BJ (cell line): ENCODE data around the gene COL27A1. TPM values are rescaled to one million over a fixed set of nuclear protein-coding genes. Genes with fewer than 3 reads are reported as not detected.

ENCODE experiments used
- CTCF ChIA-PET: fragments of 350-600 bp; formaldehyde crosslinking; extraction: SDS; loops from one replicate; lab custom pipeline; 2021; ENCODE audit warnings: antibody characterized with exemption, inconsistent platforms; lab: Yijun Ruan, JAX
- POLR2A ChIA-PET: fragments of 300-600 bp; sonication (Branson Sonifier 250); formaldehyde crosslinking; extraction: SDS; loops from one replicate; lab custom pipeline; 2021; ENCODE audit warnings: antibody characterized with exemption; lab: Charles Lee
- DNase-seq: peaks from one replicate; pipeline ENCODE4 v3.0.0-alpha.2; 2011; ENCODE audit warnings: low read depth
- H3K27me3 ChIP-seq: 2 replicates; pipeline ENCODE4 v1.6.0; 2011; ENCODE audit warnings: low read length; ENCODE audit not compliant: control insufficient read depth, insufficient read depth
- H3K36me3 ChIP-seq: 2 replicates; pipeline ENCODE4 v1.5.1; 2011; ENCODE audit warnings: low read length; ENCODE audit not compliant: control insufficient read depth, insufficient read depth
- H3K4me3 ChIP-seq: 2 replicates; pipeline ENCODE4 v1.5.1; 2011; ENCODE audit warnings: low read depth, mild to moderate bottlenecking, control low read depth, low read length
- CTCF ChIP-seq: IDR thresholded peaks from 2 replicates; pipeline ENCODE4 v1.5.1; 2011; ENCODE audit warnings: low read depth, mild to moderate bottlenecking, control low read depth, inconsistent platforms, low read length, moderate library complexity; ENCODE audit not compliant: insufficient read depth
- polyA plus RNA-seq: library from polyadenylated mRNA; depleted of rRNA; stranded (reverse); fragments of >200 nt; gene quantifications from 2 replicates; pipeline ENCODE4 v1.2.3, GENCODE V29; 2011

COL27A1 gene
- polyA plus RNA-seq, 1 experiment: 16.6 TPM

- DNase-seq: no peak
- POLR2A ChIA-PET: no interaction called here
- Histone ChIP-seq H3K27me3 (peaks cover 35% of the 10 kb centered on the region), H3K36me3 (no peaks in the 10 kb centered on the region), H3K4me3 (no peak overlapping the region)
- no peak for TF ChIP-seq CTCF
- CTCF ChIA-PET: interaction anchor here (1.0 to 6.1 kb wide), 8 partner anchors 11 to 151 kb away, joined by 3 to 50 read pairs (median 4); partner anchors contain the start of genes COL27A1 and KIF12
Observed at GRCh38 chr9:114140401-114140800, 14.9 kb upstream of the COL27A1 start.

GRCh38 chr9:114140850-114141249 is 14.5 kb upstream of the COL27A1 start:
- ChIA-PET CTCF (interaction anchor here (1.0 to 6.1 kb wide), 6 partner anchors 14 to 150 kb away, joined by 3 to 50 read pairs (median 4); partner anchors contain the start of genes COL27A1 and KIF12), POLR2A (no interaction called here)
- Histone ChIP-seq H3K4me3 (no peak overlapping the region), H3K36me3 (no peaks in the 10 kb centered on the region), H3K27me3 (peaks cover 36% of the 10 kb centered on the region)
- no peak for TF ChIP-seq CTCF
- no peak for DNase-seq

- POLR2A ChIA-PET: no interaction called here
- Histone ChIP-seq H3K36me3 (no peaks in the 10 kb centered on the region), H3K4me3 (no peak overlapping the region), H3K27me3 (peaks cover 32% of the 10 kb centered on the region)
- CTCF ChIA-PET: interaction anchor here (1.1 to 6.1 kb wide), 5 partner anchors 13 to 149 kb away, joined by 3 to 50 read pairs (median 5); partner anchors contain the start of gene COL27A1
- TF ChIP-seq CTCF: no peak
- DNase-seq: no peak
Observed at GRCh38 chr9:114141553-114142402, 13.6 kb upstream of the COL27A1 start.

GRCh38 chr9:114143234-114143633 is 12.1 kb upstream of the COL27A1 start:
- no peak for TF ChIP-seq CTCF
- no peak for DNase-seq
- Histone ChIP-seq H3K36me3 (no peaks in the 10 kb centered on the region), H3K27me3 (peaks cover 22% of the 10 kb centered on the region), H3K4me3 (no peak overlapping the region)
- CTCF ChIA-PET: interaction anchor here (1.4 to 6.1 kb wide), 2 partner anchors 12 to 148 kb away, joined by 5 to 50 read pairs; partner anchors contain the start of gene COL27A1
- POLR2A ChIA-PET: no interaction called here

- Histone ChIP-seq H3K27me3 (peaks cover 10% of the 10 kb centered on the region), H3K36me3 (no peaks in the 10 kb centered on the region), H3K4me3 (no peak overlapping the region)
- DNase-seq: no peak
- ChIA-PET CTCF (interaction anchor here (1.6 to 2.4 kb wide), 2 partner anchors 8 to 144 kb away, joined by 6 to 10 read pairs; partner anchors contain the start of gene COL27A1), POLR2A (no interaction called here)
- no peak for TF ChIP-seq CTCF
Observed at GRCh38 chr9:114146735-114147134, 8.6 kb upstream of the COL27A1 start.
